NOMO-1 treated with dmso at 0.1 percent for 144 hours (cell line): ENCODE measurements around the gene PLA2G2F.
A peak's percentile ranks its signal among the peaks of the same experiment; 100 is the strongest.

Source experiments
- DNase-seq: peaks from one replicate; lab custom pipeline; 2025; ENCODE audit not compliant: unreplicated experiment; lab: John Stamatoyannopoulos, UW

Gene PLA2G2F

DNA sequence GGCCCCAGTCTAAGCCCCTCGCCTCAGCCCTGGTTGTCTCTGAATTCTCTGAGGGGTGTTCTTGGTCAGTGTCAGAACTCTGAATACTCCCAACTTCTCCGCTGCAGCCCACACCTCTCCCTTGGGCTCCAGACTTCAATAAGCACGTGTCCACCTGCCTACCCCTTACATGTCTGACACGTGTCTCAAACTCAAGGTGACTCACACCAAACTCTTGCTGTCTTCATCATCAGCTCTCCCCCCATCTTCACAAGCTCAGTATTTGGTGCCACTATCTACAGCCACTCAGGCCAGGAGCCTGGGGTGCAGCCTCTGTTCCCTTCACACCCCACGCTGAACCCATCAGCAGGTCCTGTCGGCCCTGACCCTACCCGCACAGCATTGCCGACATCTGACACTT lies 28.0 kb downstream of the PLA2G2F start:
- DNase-seq, result no peak

DNA sequence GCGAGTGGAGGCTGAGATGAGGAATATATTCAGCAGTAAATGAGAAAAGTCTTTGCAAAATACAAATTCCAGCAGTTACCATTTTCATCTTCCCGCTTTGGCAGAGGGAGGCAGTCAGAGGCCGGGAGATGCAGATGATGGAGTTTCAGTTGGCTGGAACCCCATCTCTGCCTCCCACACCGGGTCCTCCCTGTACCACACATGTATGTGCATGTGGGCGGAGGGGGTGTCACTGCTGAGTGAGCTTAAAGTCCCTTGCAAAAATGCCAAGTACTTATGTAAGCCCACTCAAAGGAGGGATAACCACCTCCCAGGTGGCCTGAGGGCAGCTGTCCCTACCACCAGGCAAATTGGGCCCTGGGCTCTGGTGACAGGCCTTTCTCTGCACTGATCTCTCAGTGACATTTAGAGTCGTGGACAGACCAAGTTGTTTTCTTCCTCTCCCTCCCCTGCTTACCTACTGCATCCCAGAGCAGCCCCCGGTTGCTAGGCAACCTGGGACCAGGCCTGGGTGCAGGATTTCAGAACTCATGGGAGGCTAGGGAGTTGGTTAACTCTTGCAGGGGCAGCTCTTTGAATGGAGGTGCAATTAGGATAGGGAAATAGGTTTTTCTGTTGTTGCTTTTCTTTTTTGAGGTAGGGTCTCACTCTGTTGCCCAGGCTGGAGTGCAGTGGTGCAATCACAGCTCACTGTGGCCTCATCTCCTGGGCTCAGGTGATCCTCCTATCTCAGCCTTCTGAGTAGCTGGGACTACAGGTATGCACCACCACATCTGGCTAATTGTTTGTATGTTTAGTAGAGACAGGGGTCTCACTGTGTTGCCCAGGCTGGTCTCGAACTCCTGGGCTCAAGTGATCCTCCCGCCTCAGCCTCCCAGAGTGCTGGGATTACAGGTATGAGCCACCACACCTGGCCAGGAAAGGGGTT lies 29.7 kb downstream of the PLA2G2F start:
- DNase-seq, result no peak

DNA sequence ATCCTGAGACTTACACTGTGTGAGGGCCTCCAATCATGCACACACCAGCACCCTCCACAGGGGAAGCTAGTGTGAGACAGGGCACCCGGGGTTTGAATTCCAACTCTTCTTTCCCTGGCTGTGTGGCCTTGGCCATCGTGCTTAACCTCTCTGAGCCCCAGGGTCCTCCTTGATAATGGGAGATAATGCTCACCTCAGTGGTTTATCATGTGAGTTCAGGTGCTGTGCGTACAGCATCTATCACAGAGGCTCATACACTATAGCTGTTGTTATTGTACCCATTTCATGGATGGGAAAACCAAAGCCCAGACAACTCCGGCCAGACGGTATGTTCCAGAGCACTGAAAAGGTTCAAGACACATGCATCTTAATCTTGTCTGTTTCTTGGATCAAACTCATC lies 30.8 kb downstream of the PLA2G2F start:
- DNase-seq, result no peak

DNA sequence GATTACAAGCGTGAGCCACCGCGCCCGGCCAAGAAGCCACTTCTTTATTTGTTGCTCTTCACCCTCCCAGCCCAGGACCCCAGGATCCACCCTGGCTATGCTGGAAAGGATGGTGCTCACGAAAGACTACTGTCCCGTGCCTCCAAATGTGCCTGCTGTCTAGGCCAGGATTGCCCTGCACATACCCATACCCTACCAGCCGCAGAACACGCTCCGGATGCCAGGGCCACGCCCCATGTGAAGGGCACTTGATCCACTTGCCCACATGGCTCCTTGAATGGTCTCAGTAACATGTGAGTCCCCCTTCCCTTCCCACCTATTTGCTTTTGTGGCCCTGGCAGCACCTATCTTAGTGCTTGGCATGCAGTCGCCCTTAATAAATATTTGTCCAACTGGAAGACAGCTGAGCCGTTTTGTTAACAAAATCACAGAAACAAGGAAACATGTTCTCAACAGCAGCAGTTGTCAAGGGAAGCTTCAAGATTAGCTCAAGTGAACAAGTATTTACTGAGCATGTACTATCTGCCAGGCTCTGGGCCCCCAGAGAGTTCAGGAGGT lies 33.0 kb downstream of the PLA2G2F start:
- no peak for DNase-seq

DNA sequence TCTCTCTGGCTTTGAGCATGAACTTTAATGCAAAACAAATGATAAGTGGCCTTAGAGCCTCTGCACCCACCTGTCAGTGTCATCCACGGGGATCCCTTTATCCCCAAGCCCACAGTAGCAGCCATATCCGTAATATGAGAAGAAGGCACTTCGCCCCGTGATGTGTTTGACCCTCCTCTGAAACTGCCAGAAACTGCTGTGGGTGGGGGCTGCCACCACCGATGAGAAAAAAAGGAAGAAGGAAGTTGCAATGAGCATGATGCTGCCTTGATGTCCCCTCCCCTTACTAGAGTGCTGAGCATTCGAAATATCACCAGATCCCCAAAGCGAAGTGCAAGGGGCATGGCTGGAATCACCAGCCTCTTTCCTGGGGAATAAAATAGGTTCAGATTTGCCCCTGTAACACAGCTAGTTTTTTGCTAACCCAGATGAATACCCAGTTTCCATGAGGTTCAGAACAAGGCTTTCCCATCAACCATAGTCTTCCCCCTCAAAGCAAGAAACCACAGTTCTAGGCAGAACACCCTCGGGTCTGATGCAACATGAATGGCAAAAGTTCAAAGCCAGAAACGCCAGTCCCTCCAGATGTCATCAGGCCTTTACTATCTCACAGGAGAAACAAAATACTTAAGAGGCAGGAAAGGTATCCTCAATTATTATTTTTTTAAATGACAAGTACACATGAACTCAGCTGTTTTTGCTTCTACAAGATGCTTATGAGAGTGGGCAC lies 36.0 kb downstream of the PLA2G2F start:
- DNase-seq, result peak; percentile 32

DNA sequence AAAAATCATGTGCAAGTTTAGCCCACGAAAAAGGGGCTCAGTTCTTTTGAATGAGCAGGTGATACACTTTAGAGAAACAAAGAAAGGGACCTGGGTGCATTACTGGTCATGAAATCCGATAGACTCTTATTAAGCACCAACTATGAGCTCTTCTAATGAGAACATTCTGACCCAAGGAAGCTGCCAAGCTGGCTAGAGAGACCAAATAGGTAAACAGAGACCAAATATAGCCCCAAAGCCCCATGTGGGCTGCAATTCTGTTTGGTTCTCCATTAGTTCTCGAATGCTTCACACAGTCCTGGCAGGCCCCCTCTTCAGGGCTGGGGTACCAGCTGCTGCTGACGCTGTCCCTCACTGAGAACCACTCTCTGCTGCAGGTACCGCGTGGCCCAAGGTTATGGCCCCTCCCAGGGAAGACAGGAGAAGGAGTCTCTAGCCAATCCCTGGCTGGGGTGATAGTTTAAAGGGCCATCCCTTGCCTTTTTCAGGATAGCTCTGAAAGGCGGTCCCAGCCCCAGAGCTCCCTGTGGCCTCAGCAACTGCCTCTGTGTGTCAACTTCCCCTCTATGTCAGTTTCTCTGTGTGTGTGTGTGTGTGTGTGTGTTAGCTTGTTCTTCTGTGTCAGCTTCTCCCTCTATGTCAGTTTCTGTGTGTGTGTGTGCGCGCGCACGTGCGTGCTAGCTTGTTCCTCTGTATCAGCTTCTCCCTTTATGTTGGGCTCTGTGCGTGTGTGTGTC lies 39.7 kb downstream of the PLA2G2F start:
- DNase-seq, result peak; percentile 39

DNA sequence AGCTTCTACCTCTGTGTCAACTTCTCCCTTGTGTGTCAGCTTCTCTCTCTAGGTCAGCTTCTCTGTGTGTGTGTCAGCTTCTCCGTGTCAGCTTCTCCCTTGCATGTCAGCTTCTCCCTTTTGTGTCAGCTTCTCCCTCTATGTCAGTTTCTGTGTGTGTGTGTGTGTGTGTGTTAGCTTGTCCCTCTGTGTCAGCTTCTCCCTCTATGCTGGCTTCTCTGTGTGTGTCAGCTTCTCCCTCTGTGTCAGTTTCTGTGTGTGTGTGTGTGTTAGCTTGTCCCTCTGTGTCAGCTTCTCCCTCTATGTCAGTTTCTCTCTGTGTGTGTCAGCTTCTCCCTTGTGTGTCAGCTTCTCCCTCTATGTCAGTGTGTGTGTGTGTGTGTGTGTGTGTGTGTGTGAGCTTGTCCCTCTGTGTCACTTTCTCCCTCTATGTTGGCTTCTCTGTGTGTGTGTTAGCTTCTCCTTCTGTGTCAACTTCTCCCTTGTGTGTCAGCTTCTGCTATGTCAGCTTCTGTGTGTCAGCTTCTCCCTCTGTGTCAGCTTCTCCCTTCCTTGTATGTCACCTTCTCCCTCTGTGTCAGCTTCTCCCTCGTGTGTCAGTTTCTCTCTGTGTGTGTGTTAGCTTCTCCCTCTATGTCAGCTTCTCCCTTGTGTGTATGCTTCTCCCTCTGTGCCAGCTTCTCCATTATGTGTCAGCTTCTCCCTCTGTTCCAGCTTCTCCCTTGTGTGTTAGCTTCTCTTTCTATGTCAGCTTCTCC lies 40.4 kb downstream of the PLA2G2F start:
- DNase-seq, result no peak

DNA sequence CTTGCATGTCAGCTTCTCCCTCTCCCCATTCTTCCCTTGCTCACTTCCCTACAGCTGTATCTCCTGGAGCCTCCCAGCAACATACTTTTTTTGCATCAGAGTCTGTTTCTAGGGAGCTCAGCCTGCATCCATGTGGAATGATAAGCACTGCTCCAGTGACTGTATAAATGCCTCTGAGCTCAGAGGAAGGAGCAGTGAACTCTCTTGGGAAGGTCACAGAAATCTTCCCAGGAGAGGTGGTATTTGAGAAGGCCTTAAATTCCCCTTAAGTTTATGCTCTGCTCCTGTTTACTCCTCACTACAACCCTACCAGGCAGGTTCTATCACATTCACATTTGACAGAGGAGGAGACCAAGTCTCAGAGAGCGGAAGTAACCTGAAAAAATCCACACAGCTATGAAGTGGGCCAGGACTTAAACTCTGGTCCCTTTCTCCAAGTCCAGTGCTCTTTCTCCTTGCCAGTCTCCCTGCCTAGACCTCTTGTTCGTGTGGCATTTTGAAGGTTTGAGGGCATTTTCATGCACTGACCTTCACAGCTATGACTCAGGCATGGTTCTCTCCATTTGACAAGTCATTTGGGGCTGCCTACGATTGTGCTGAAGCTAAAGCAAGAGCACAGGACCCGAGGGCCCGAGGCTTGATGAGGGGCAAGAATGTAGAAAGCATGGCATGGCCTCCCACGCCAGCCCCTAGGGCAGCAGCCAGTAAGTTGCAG lies 41.2 kb downstream of the PLA2G2F start:
- DNase-seq, result no peak

DNA sequence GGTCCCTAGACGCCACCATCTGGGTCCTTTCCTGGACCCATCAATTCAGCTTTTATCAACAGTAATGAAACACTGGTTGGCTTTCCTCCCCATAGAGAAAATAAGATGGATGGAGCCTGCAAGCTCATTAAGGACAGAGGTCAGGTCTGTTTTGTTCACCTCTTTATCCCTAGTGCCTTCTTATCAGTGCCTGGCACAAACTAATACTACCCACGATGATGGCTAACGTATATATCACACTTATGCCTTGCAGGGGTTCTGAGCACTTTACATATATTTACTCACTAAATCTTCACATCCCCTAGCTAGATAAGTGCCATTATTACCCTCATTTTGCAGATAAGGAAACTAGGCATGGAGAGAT lies 41.7 kb downstream of the PLA2G2F start:
- no peak for DNase-seq

DNA sequence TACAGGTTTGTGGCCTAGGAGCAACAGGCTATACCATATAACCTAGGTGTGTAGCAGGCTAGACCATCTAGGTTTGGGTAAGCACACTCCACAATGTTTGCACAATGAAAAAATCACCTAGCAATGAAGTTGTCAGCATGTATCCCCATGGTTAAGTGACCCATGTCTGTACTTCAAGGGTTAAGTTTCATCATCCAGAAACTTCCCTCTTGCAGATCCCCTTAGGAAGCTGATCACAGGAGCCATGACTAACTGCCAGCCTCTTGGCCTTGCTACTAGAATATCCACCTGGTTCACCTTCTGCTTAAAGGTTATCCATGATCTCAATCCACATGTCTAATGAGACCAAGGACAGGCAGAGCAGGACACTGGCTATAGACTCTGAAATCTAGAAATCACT lies 43.3 kb downstream of the PLA2G2F start:
- no peak for DNase-seq

DNA sequence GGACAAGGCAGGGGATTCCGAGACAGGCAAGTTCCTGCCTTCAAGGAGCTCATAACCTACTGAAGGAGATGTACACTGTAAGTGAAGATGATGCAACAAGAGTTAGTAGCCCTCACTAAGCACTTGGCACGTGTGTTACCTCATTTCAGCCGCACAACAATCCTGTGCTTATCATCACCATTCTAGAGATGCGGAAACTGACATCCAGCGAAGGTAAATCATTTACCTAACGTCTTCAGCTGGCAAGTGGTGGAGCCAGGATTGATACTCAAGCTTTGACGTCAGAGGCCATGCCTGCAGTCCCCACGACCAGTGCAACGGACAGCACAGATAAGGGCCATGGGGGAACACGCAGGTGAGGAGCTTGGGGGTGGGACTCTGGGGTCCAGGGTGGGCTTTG lies 43.9 kb downstream of the PLA2G2F start:
- no peak for DNase-seq

DNA sequence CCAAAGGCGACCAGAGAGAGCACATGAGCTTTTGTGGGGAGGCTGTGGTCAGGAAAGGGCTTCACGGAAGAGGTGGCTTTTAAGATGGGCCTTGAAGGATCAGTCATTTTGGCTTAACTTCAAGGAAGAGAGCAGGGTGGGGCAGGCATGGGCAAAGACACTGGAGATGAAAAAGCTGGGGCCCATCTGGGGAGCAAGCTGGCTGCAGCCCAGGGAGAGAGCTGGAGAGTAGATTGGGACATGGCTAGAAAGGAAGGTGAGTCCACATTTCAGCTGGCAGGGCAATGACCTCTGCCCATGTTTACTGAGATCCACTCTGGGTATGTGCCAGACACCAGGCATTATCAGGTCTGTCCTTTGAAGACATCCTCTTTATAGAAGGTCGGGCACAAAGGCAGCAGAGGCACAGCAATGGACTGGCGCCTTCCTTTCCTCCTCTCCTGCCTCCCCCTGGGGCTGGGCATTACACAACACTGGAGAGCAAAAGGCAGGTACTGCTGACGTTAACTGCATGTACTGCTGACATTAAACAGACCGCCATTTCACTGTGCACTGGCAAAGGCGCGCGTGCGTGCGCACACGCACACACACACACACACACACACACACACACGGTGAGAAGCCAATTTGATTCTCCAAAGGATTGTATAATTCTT lies 44.6 kb downstream of the PLA2G2F start:
- no peak for DNase-seq

DNA sequence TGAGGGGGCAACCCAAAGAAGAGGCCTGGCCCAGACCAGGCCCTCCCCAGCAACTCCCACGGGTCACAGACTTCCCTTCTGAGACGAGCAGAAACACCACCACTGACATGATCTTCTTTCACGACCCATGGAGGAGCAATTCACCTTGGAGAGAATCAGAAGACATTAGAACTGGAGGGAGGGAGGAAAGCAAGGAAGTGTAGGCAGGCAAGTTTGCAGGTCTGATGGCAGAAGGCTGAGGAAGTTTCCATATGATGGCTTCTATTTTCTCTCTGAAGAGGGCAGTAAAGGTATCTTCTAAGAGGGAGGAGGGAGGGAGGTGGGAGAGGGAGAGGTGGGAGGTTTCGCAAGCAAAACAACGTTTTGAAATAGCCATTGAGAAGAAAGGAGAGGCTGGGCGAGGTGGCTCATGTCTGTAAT lies 45.4 kb downstream of the PLA2G2F start:
- peak; percentile 62 for DNase-seq

DNA sequence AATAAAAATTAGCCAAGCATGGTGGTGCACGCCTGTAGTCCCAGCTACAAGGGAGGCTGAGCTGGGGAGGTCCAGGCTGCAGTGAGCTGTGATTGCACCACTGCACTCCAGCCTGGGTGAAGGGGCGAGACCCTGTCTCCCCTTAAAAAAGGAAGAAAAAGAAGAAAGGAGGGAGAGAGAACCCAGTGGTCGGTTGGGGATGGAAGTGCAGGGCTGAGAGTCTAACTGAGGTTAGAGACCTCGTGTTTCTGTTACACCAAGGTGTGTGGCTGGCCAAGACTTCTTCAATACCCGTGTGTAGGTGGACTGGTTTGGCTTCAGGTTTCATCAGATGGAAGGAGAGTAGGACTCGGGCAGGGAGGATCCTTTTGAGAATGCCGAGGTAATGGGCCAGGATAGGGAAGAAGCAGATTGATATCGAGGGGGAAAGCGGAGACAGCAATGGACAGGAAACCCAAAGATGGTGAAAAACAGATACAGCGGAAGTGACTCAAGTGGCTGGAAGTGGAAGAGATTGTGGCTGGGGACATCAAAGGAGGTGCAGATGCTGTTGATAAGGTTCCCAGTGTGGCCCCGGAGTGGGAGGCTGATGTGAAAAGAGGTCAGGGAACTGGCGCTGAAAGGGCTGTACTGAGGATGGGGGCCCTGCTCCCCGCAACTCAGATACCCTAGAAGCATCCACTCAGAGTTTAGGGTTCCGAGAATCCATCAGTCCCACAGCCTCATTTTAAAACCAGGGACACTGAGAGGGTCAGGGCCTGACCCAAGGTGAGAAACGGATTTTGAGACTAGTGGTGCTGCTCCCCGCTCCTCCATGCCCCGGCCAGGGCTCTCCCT lies 46.1 kb downstream of the PLA2G2F start:
- DNase-seq, result peak; percentile 4

DNA sequence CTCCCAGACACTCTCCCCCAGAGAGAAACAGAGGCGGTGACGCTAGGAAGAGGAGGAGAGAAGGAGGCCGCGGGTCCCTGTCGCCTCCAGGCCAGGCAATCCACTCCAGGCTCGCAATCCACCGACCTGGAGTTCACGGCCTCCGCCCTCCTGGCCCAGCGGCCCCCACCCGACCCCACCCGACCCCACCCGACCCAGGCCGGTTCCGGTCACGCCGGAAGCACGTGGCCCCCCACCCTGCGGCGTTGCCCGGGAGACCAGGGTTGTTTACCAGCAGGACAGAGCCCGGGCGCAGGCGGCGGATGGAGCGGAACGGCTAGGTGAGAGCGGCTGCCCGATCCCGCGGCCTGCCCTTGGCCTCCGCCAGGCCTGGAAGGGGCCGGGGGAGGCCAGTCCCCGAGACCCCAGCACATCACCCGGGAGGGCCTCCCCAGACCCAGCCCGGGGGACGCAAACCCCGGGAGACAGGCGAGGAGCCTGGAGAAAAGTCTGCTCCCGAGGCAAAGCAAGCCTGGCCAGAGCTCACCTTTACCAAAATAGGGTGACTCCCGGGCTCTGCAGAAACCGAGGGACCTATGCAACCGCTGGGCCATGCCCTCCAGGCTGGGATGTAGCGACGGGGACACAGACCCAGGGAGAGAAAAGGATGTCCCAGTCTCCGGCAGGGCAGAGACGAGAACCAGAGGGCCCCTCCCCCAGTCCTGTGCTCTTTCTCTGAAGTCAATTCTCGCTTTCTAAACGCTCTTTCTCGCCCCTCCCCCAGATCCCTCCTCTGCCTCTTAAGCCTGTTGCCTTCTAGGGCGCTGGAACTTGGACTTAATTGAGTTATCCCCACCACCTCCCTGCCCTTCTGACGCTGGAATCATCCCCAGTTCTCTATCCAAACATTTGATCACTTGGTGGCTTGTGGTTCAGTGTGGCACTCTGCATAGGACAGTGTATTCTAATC lies 47.0 kb downstream of the PLA2G2F start, which contains the start of the genes PLA2G2C and UBXN10:
Gene PLA2G2C (minus strand): TSS at position 685 of the 949 bp plus-strand sequence. CDS start 9,155 bp downstream, outside the sequence.
Gene UBXN10 (plus strand): TSS at position 263 of the 949 bp plus-strand sequence. CDS start 4,466 bp downstream, outside the sequence.
- no peak for DNase-seq

DNA sequence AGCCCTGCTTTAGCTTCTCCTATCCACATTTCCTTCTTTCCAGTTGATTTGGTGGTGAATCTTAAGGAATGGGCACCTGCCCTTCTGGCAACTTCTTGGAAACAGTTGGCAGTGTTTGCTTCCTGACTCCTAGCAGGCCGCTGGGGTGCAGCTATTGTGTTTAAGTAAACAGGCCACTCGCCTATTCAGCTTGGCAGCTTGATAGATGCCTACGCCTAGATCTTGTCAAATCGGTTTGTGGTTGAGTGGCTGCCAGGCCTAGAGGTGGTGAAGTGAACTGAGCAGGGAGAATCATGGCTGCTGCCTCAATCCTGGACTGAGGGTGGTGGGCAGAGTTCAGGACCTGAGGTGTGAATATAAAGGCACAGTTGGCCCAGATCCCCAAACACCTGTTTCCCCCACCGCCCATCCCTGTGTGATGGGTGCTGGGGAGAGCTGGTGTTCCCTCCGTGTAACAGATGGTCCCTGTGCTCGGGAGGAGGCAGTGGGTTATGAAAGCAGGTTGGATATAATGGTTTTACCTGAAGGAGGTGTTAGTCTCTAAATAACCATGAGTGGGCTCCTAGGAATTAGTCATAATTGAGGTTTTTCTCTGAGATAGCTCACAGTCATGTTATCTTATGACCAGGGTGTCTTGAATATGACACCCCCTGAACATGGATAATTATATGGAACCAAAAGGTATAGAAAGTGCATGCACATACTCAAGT lies 48.1 kb downstream of the PLA2G2F start:
- no peak for DNase-seq
